Renal cortical epithelial cell (primary cell): ENCODE results near the gene ZNF77. TPM values are rescaled to one million over a fixed set of nuclear protein-coding genes. Genes with fewer than 3 reads are reported as not detected.
"Not testable (repeated sequence)": the region's sequence is repeated elsewhere in the genome, so short reads cannot be mapped to it uniquely, and the experiment has no call there.

Experiments
- DNase-seq: peaks from one replicate; pipeline ENCODE4 v3.0.0-alpha.2; 2011; ENCODE audit warnings: low read depth
- total RNA-seq: library from RNA; depleted of rRNA; stranded (reverse); fragments of >200 nt; gene quantifications from 2 replicates; pipeline ENCODE4 v1.2.3, GENCODE V29; 2014

Gene ZNF77
- total RNA-seq, 1 donor from 2014 or later, result 7.0 TPM

DNA sequence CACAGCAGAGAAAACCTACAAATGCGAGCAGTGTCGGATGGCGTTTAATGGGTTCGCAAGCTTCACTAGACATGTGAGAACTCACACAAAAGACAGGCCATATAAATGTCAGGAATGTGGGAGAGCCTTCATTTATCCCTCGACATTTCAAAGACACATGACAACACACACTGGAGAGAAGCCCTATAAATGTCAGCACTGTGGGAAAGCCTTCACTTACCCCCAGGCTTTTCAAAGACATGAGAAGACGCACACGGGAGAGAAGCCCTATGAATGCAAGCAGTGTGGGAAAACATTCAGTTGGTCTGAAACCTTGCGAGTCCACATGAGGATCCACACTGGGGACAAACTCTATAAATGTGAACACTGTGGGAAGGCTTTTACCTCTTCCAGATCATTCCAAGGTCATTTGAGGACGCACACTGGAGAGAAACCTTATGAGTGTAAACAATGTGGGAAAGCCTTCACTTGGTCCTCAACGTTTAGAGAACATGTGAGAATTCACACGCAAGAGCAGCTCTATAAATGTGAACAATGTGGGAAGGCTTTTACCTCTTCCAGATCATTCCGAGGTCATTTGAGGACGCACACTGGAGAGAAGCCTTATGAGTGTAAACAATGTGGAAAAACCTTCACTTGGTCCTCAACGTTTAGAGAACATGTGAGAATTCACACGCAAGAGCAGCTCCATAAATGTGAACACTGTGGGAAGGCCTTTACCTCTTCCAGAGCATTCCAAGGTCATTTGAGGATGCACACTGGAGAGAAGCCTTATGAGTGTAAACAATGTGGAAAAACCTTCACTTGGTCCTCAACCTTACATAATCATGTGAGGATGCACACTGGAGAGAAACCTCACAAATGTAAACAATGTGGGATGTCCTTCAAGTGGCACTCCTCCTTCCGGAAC, 27.2 kb downstream of the ZNF77 start:
- no peak for DNase-seq

DNA sequence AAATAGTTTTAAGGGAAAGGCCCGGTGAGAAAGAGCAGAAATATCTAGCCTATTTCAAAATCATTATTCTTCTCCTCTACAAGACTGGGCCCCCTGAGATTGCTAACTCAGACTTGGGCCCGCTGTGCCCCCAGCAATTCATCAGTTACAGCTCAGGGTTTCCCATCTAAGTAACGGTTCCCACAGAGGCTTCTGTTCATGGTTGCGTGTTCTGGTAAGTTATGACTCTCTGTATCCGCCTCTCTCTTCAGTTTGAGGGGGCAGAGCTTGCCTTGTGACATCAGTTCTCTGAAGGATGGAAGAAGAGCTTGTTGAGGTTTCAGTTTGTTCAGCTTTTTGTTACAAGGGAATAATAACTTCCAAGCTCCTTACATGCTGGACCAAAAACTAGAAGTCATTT, 32.5 kb downstream of the ZNF77 start:
- DNase-seq, result no peak

DNA sequence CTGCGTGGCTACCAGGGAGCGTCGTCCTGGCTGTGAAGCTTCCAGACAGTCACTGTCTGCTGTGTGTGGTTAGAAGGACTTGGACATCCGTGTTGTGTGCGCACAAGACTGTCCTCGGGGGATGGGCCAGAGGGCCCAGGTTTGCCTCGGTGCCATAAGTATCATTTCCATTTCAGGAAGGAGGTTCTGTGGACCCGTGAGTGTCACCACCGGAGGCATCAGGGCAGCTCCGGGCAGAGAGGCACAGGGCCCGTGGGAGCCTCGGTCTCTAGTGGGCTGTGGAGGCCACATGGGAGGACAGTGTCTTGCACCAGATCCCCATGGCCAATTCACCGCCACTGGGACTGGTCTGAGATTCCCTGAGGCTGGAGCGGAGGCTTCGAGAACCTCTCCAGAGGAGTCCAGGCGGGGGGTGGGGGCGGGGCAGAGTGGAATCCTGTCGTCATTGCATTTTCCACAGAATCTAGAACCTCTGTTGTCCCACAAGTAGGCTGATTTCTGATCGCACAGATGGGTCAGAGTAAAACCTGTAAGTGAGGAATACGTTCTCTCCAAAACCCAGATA, 38.1 kb downstream of the ZNF77 start:
- no peak for DNase-seq

DNA sequence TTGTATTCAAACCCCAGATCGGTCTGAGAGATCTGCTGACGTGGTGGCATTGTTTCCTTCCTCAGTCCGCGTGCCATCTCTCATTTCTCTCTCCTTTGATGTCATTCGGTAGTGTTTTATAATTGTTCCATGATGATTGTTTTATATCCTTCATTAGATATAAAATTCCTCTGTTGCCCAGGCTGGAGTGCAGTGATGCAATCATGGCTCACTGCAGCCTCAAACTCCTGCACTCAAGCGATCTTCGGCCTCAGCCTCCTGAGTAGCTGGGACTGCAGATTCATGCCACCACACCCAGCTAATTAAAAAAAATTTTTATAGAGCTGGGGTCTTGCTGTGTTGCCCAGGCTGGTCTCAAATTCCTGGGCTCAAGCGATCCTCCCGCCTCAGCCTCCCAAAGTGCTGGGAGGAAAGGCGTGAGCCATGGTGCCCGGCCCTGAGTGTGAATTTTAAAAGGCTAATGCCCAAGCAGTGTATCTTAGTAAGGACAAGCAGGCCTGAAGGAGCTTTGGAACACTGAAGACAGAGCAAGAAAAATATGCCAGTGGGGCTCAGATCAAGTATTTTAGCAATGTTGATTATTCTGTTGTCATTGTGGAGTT, 38.8 kb downstream of the ZNF77 start:
- DNase-seq, result no peak

DNA sequence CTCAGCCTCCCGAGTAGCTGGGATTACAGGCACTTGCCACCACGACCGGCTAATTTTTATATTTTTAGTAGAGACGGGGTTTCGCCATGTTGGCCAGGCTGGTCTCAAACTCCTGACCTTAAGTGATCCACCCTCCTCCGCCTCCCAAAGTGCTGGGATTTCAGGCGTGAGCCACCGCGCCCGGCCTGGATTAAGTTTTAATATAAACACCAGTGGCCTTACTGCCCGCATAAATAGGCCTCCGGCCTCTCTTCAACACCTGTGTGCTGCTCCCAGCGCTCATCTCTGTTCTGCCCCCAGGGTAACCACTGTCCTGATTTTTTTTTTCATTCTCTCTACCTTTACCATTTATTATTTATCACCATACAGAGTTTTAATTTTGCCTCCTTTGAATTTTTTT, 41.4 kb downstream of the ZNF77 start:
- DNase-seq, result not testable (repeated sequence)

DNA sequence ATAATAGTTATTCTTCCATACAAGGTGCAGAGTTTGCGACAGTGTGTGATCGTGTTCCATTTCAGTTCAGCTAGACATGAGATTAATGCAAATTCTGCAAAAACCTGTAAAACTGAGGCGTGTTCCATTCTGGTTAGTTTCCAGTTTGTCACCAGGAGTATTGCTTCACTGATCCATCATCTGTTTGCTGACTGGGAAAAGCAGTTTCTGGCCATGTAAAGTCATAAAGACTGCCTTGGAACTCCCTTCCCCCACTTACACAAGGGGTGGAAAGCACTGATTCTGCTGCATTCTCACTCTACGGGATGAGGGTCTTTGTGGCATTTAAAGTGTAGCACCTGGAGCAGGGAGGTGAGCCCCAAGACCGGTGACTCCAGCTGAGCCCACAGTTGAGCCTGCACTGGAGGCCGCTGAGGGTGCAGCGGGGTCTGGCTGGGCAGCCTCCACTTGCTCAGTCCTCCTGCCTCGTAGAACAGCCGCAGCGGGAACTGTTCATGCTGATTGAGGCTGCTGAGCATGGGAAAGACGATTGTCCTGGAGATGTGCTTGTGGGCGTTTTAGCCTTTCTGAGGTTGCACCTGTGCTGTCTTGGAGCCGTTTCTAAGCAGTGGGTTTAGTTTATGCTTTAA, 42.1 kb downstream of the ZNF77 start:
- DNase-seq, result no peak

DNA sequence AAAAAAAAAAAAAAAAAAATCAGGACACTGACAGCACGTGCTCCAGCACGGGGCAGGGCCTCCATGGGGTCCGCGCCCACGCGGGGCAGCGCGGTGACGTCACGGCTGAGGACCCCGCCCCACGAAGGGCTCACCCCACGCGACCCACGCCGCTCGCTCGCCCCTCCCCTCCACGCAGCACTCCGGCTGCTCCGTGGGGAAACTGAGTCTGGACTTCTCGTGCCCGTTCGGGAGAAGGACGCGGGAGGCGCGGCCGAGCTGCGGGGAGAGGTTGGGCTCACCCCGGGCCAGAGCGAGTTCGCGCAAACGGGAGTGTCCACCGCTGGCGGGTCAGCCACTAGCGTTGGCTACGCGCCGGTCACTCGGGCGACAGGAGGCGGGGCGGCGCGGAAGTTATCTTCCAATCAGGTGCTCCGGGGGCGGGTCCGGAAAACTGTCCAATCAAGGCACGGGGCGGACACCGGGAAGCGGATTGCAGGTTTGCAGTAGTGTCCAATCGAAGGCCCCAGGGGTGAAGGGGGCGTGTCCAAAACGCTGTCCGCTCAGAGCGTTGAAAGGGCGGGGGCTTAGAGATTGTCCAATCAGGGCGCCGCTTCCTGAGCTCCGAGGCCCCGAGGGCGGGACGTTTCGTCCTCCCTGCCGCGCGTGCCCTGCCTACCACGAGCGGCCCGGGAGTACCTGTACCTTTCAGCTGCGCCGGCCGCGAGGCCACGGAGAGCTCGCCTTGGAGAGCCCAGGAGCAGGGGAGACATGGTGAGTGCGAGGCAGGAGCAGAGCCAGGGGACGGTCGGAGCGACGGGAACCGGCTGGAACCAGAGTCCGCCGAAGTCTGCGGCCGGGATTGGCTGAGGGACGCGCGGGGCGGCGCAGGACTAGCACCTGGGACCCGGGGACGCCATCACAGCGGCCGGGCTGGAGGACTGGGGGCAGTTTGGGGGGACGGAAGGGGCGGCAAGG, 44.2 kb downstream of the ZNF77 start, which contains the start of gene ZNF57:
TSS of gene ZNF57 (plus strand) at position 633 of the 957 bp plus-strand sequence. CDS start at position 751, 118 bp downstream.
- DNase-seq, result peak; percentile 97

DNA sequence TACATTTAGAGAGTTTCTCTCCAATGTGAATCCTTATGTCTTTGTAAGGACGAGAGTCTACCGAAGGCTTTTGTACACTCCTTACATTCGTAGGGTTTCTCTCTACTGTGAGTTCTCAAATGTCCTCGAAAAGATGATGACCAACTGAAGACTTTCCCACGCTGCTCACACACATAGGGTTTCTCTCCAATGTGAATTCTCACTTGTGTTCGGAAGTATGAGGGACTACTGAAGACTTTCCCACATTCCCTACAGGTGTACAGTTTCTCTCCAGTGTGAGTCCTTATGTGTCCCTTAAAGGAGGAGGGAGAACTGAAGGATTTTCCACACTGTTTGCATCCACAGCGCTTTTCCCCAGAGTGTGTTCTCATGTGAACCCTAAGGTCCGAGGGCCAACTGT, 48.1 kb downstream of the ZNF77 start:
- no peak for DNase-seq

DNA sequence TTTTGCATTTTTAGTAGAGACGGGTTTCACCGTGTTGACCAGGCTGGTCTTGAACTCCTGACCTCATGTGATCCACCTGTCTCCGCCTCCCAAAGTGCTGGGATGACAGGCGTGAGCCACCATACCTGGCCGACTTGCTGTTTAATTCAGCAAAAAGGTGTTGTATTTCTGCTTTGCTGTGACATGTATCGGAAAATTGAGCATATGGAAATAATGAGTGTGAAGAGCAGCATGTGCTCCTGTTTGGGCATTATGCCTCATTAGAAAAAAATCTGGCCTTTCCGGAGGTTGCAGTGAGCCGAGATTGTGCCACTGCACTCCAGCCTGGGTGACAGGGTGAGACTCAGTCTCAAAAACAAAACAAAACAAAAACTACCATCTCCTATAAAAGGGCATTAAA, 54.2 kb downstream of the ZNF77 start:
- not testable (repeated sequence) for DNase-seq

DNA sequence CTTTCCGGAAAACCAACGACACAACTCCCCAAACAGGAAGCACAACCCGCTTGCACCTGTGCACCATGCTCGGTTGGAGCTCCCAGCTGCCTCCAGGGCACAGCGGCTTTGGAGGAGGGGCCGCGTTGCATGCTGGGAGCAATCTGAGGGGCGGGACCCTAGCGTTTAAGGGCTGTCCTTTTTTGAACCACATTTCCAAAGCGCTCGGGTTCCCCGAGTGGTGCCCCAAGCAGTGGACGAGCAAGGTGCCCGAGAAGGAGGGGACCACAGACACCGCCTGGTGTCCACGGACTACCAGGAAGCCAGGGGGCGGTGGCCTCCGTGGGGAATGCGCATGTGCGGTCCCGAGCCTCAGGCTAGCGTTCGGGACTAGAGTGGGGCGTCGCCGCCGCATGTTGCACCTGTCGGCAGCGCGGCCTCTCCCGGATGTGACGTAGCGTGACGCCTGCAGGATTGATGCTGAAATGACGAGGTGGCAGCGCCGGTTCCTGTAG, 56.0 kb downstream of the ZNF77 start:
- DNase-seq, result no peak

DNA sequence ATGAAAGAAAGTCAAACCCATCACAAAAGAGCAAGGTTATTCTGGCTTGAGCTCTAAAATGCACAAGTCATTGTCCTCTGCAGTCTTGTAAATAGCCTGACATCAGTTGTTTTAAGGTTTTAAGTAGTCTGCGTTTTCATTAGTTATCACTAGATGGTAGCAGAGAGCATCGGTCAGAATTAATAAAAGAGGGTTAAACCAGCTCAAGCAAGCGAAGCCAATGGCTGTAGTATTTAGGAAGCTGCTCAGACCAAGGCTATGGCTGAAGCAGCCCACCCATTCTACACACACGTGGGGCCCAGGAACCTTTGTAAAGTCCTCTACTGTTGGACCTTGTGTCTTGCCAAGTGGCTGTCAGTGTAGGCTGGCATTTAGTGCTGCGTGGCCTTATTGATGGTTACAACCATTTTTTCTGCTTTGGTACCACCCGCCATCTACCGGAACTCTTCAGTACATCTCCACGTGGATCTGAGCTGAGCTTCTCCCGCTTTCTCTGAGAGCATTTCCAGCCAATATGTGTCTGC, 57.3 kb downstream of the ZNF77 start:
- DNase-seq, result peak; percentile 77

DNA sequence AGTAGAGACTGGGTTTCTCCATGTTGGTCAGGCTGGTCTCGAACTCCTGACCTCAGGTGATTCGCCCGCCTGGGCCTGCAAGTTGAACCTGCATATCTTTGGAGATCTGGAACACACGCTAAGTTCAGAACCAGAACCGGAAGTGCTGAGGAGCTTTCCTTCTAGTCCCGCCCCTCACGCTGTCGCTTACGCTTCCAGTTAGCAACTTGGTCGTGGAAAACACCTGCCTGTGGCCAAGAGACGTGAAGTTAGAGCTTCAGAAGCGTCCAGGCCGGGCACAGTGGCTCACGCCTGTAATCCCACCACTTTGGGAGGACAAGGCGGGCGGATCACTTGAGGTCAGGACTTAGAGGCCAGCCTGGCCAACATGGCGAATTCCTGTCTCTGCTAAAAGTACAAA, 59.0 kb downstream of the ZNF77 start:
- no peak for DNase-seq

DNA sequence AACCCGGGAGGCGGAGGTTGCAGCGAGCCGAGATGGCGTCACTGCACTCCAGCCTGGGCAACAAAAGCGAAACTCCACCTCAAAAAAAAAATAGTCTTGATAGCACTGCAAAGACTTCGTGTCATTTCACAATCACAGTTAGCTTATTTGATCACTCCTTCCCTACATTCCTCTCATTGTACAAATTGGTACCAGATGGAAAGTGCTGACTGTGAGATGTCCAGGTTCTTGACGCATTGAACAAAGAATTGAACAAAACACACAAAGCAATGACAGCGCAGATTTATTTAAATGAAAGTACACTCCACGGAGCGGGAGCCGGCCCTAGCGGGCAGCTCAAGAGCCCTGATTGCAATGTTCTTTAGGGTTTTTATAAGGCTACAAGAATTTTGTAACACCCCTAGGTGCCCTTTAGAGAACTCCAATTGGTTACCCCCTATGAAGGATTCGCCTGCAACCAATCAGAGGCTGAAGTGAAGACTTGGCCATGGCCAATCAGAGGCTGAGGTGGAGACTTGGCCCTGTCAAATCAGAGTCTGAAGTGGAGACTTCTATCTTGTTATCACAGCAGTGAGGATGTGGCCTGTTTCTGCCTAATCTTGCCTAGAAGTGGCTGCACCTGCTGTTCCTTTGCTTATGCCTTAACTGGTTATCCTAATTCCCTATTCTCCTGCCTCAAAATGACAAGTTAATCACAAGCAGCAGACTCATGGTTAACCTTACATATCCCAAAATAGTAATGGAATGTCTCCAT, 60.9 kb downstream of the ZNF77 start:
- DNase-seq, result no peak

Other genes with a start within 250 kb of the ZNF77 start
- gene GNG7, start 242.3 kb downstream of the ZNF77 start, total RNA-seq, result 1.8 TPM in 1 of 2 replicates, not detected in the other
- gene DIRAS1, start 223.6 kb downstream of the ZNF77 start, total RNA-seq, result 0.15 TPM in 1 of 2 replicates, not detected in the other
- gene SLC39A3, start 205.0 kb downstream of the ZNF77 start, total RNA-seq, result 30.8 and 31.6 TPM in 2 replicates
- gene SGTA, start 161.7 kb downstream of the ZNF77 start, total RNA-seq, result 34.4 and 47.2 TPM in 2 replicates
- gene THOP1, start 159.5 kb downstream of the ZNF77 start, total RNA-seq, result 73.8 and 80.8 TPM in 2 replicates
- 3.3 and 7.7 TPM in 2 replicates for gene ZNF554, start 125.1 kb downstream of the ZNF77 start, total RNA-seq
- gene ZNF555, start 103.5 kb downstream of the ZNF77 start, total RNA-seq, result 8.7 and 18.3 TPM in 2 replicates
- 0.94 and 1.0 TPM in 2 replicates for gene ZNF556, start 77.6 kb downstream of the ZNF77 start, total RNA-seq
- gene ZNF57, start 44.0 kb downstream of the ZNF77 start, total RNA-seq, result 9.4 and 10.6 TPM in 2 replicates
- 0.69 and 1.6 TPM in 2 replicates for gene TLE6, start 32.6 kb upstream of the ZNF77 start, total RNA-seq
- 15.0 and 15.8 TPM in 2 replicates for gene TLE2, start 84.3 kb upstream of the ZNF77 start, total RNA-seq
- gene TLE5, start 117.5 kb upstream of the ZNF77 start, total RNA-seq, result 83.2 and 170 TPM in 2 replicates
- gene GNA11, start 149.4 kb upstream of the ZNF77 start, total RNA-seq, result 76.2 and 80.7 TPM in 2 replicates
- gene GNA15, start 191.1 kb upstream of the ZNF77 start, total RNA-seq, result 2.1 TPM in 1 of 2 replicates, not detected in the other
- gene S1PR4, start 233.8 kb upstream of the ZNF77 start, total RNA-seq, result 0.10 TPM in 1 of 2 replicates, not detected in the other
- gene NCLN, start 241.0 kb upstream of the ZNF77 start, total RNA-seq, result 39.4 and 72.6 TPM in 2 replicates